GM12873 (cell line): ENCODE measurements around the gene SEC24D.

Experiments
- TF ChIP-seq, protein P1 (sequence below): IDR thresholded peaks from 2 replicates; pipeline ENCODE4 v1.5.1; 2012; ENCODE audit warnings: low read depth, mild to moderate bottlenecking, moderate library complexity, low read length, control low read depth; ENCODE audit not compliant: insufficient read depth; ENCODE audit errors: missing control alignments

SEC24D gene

DNA sequence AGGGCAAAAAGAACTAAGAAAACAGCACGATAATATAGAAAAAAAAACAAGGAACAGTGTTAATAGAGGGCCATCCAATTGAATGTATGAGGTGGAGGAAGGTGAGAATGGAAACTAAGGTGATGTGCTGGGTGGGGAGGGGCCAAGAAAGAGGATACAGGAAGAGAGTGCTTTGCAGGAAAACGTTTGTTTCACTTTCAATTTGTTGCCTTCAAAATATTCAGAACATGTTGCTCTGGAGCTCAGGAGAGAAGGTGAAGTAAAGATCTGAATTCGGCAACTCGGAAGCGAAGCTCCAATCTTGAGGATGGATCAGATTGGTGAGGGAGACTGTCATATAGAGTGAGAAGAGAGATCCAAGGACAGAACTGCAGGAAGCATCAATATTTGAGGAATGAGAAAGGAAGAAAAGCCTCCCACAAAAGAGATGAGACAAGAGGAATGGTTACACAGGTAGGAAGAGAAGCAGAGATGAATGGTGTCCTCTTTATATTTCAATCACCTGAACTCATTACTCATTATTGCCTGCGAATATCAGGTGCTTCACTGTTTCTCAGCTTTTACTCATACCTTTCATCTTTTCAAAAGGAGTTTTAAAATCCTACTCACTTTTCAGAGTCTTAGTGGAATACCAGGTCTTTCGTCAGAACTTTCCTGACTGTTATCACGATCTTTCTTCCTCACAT lies 14.7 kb upstream of the SEC24D start:
- TF ChIP-seq, protein P1, sequence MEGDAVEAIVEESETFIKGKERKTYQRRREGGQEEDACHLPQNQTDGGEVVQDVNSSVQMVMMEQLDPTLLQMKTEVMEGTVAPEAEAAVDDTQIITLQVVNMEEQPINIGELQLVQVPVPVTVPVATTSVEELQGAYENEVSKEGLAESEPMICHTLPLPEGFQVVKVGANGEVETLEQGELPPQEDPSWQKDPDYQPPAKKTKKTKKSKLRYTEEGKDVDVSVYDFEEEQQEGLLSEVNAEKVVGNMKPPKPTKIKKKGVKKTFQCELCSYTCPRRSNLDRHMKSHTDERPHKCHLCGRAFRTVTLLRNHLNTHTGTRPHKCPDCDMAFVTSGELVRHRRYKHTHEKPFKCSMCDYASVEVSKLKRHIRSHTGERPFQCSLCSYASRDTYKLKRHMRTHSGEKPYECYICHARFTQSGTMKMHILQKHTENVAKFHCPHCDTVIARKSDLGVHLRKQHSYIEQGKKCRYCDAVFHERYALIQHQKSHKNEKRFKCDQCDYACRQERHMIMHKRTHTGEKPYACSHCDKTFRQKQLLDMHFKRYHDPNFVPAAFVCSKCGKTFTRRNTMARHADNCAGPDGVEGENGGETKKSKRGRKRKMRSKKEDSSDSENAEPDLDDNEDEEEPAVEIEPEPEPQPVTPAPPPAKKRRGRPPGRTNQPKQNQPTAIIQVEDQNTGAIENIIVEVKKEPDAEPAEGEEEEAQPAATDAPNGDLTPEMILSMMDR = no peak

DNA sequence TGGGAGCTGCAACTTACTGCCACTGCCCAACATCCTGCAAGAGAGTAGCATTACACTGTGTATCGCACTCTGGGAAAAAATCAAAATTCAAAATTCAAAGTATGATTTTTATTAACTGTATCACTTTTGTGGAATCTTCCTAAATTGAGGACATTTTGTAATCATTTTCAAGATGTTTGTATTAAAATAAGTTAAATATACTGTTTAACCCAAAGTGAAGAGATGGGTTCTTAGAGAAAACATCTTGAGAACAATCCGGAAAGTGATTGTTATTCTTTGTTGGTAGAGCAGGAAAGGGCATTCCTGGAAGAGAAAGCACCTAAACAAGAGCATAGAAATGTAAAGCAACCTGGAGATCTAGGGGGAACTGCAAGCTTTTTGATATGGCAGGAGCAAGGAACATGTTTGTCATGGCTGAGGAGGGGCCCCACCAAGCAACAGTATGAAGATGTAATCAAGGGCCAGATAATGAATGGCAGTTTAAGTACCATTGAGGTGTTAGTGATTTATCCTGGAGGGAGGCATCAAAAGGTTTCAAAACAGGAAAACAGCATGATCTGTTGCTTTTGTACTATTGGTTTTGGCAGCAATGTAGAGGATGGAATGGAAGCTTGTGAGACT lies 14.1 kb upstream of the SEC24D start:
- TF ChIP-seq, protein P1 = no peak

DNA sequence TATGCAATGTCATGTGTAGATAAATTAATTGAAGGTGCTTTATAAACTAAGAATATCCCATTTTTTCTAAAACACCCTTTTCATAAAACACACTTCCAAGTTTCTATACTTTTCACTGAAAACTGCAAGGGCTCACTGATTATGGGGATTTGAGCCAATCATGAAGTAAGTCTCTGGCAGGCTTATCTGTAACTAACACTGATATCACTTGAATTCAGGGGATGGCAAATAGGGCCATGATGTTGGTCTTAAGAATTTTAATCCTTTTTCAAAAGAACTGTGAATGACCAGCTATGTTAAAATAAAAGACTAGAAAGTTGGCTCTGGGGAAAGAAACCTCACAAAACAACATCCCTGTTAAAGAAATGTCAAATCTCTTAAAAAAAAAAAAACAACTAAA lies 13.0 kb upstream of the SEC24D start:
- TF ChIP-seq, protein P1 = no peak

DNA sequence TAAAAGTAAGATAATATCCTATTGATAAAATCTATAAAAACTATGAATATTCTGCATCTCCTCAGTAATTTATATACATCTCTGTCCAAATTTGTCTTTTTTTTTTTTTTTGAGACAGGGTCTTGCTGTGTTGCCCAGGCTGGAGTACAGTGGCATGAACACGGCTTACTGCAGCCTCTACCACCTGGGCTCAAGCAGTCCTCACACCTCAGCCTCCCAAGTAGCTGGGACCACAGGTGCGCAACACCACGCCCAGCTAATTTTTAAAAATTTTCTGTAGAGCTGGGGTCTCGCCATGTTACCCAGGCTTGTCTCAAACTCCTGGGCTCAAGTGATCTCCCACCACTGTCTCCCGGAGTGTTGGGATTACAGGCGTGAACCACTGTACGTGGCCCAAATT lies 12.3 kb upstream of the SEC24D start:
- TF ChIP-seq, protein P1 = no peak

DNA sequence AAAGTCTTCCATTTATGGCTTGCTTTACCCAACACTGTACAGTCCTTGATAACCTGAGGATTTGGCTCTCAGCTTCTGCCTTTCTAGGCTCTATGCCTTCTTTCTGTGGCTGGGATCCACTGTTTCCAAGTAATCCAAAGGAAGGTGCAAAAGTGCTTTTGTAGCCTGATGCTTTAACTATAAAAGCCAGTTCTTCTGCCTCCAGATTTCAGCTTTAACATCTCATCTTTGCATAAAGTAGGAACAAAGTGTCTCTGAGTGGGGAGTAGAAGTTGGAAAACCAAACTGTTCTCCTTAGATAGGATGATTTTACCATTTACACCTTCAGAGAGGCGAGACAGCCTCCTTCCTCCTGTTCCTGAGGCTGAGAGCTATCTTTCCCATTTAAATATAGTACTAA lies 11.1 kb upstream of the SEC24D start:
- TF ChIP-seq, protein P1 = no peak

DNA sequence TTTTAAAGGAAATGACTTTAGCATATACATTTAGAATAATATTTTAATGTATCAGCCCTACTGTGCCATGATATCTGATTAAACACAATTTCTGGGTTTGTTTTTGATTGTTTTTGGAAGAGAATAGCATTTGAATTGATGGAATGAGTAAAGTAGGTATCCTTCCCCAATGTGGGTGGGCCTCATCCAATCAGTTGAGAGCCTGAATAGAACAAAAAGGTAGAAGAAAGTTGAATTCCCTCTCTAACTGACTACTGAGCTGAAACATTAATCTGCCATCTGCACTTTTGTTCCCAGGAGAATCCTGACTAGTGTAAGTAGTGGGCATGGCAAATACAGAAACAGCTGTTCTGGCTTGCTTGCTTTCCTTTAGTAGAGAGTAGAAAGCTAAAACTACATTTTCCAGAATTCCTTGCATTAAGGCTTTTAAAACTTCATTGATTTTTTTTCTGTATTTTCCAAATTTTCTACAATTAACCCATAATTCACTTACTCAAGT lies 9.7 kb upstream of the SEC24D start:
- TF ChIP-seq, protein P1 = no peak

DNA sequence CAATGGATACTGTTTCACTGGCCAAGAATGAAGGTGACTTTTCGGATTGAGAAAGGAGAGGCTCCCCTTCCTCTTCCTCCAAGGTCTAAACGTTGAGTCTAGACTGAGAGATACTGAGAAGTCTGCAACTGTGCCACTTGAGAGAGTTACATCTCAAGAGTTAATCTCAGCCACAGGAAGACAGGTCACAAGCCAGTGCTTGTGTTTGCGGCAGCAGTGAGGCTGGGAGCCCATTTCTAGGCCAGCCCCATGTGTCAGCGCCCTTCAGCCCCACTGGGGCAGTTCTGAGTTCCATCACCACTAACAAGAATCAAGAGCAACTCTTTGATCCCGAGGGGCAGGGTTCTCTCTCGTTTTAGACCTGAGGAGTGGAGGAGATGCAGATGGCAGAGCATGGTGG lies 7.3 kb upstream of the SEC24D start:
- TF ChIP-seq, protein P1 = no peak
